Erythroblast (primary cell): Measurements from ENCODE around the gene RLF.

Source experiments
- GATA1 ChIP-seq: IDR thresholded peaks from 2 replicates; pipeline ENCODE4 v1.6.1; 2011; ENCODE audit warnings: low read depth, mild to moderate bottlenecking, control low read depth, low read length, moderate library complexity
- POLR2A ChIP-seq: IDR thresholded peaks from 2 replicates; pipeline ENCODE4 v1.6.1; 2011; ENCODE audit warnings: mild to moderate bottlenecking, low read length

DNA sequence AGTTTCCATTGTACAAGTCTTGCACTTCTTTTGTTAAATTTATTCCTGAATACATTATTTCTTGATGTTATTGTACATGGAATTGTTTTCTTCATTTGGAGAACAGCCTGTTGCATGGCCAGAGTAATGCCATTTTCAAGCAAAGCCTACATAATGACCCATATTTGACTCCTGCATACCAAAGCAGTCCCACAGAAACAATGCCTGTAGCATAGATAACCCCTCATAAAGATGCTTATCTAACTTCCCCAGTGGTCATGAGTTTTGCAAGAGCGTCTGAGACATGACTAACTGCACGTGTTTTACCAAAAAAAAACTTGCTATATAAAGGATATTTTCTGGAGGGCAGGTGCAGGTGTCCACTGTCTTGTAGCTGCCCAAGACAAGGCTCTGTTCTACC lies 30.3 kb upstream of the RLF start:
- TF ChIP-seq POLR2A: no peak
- TF ChIP-seq GATA1: no peak
